Stimulated activated naive CD8-positive, alpha-beta T cell treated with anti-CD3 and anti-CD28 coated beads, Interleukin-15, amount 100 ng/mL, for 72 hours (primary cell): ENCODE measurements around the gene KCNMA1.

Experiments
- ATAC-seq: fragments of 150-1000 bp; cut with Tn5 transposase; 2 replicates; pipeline ENCODE4 v1.10.0; 2021; ENCODE audit warnings: mild to moderate bottlenecking, moderate library complexity
- DNase-seq, 2 donors: peaks; one replicate each; pipeline ENCODE4 v3.0.0; 2021 to 2022
- H3K27ac Mint-ChIP-seq, 2 donors: one replicate each; pipeline ENCODE4 v1.8.0; 2022; ENCODE audit warnings: mild to moderate bottlenecking in 2 of 2, mixed read lengths in 2 of 2, moderate library complexity in 2 of 2
- H3K27me3 Mint-ChIP-seq: one replicate; pipeline ENCODE4 v1.8.0; 2022; ENCODE audit warnings: mixed read lengths
- H3K4me1 Mint-ChIP-seq: one replicate; pipeline ENCODE4 v1.8.0; 2022; ENCODE audit warnings: mild to moderate bottlenecking, mixed read lengths
- H3K4me3 Mint-ChIP-seq, 2 donors: one replicate each; pipeline ENCODE4 v1.8.0; 2022; ENCODE audit warnings: mild to moderate bottlenecking in 2 of 2, mixed read lengths in 2 of 2, moderate library complexity in 1 of 2
- H3K9me3 Mint-ChIP-seq, 2 donors: one replicate each; pipeline ENCODE4 v1.8.0; 2022; ENCODE audit warnings: mixed read lengths in 2 of 2

KCNMA1 gene

GRCh38 chr10:76887223-76888010 is 750.2 kb downstream of the KCNMA1 start:
- Mint-ChIP-seq H3K27me3 (peaks cover 26% of the 10 kb centered on the region), H3K4me1 (peaks cover 4% of the 10 kb centered on the region), H3K27ac (no peak overlapping the region), H3K4me3 (no peak overlapping the region), H3K9me3 (no peaks in the 10 kb centered on the region)
- ATAC-seq (no peak), DNase-seq (no peak)

- ATAC-seq (no peak), DNase-seq (no peak)
- H3K4me1 Mint-ChIP-seq = peaks cover 16% of the 10 kb centered on the region
- H3K4me3 Mint-ChIP-seq = no peak overlapping the region
- H3K27ac Mint-ChIP-seq = peak overlapping the region in 1 of 2 donors; percentile 65
- peaks cover 35% of the 10 kb centered on the region for H3K27me3 Mint-ChIP-seq
- no peaks in the 10 kb centered on the region for H3K9me3 Mint-ChIP-seq
Observed at GRCh38 chr10:76885816-76886215, 751.8 kb downstream of the KCNMA1 start.

- ATAC-seq (no peak), DNase-seq (no peak)
- H3K4me3 Mint-ChIP-seq = no peak overlapping the region
- no peaks in the 10 kb centered on the region for H3K9me3 Mint-ChIP-seq
- H3K27me3 Mint-ChIP-seq = peaks cover 37% of the 10 kb centered on the region
- peaks cover 16% of the 10 kb centered on the region for H3K4me1 Mint-ChIP-seq
- H3K27ac Mint-ChIP-seq = no peak overlapping the region
Observed at GRCh38 chr10:76884673-76885275, 752.8 kb downstream of the KCNMA1 start.

GRCh38 chr10:76883596-76883995 is 754.0 kb downstream of the KCNMA1 start:
- ATAC-seq = no peak
- Mint-ChIP-seq H3K27me3 (peaks cover 46% of the 10 kb centered on the region), H3K4me3 (no peak overlapping the region), H3K4me1 (peaks cover 16% of the 10 kb centered on the region), H3K27ac (no peak overlapping the region), H3K9me3 (no peaks in the 10 kb centered on the region)
- DNase-seq = no peak

GRCh38 chr10:76882796-76883195 is 754.8 kb downstream of the KCNMA1 start:
- Mint-ChIP-seq H3K4me3 (no peak overlapping the region), H3K27ac (no peak overlapping the region), H3K27me3 (peaks cover 46% of the 10 kb centered on the region), H3K4me1 (peaks cover 16% of the 10 kb centered on the region), H3K9me3 (no peaks in the 10 kb centered on the region)
- DNase-seq (no peak), ATAC-seq (no peak)

- Mint-ChIP-seq H3K27me3 (peaks cover 43% of the 10 kb centered on the region), H3K4me3 (no peak overlapping the region), H3K9me3 (no peaks in the 10 kb centered on the region), H3K4me1 (peaks cover 16% of the 10 kb centered on the region), H3K27ac (no peak overlapping the region)
- DNase-seq (no peak), ATAC-seq (peak; percentile 53)
Observed at GRCh38 chr10:76882245-76882644, 755.4 kb downstream of the KCNMA1 start.

GRCh38 chr10:76881477-76882220 is 756.0 kb downstream of the KCNMA1 start:
- H3K27ac Mint-ChIP-seq = no peak overlapping the region
- H3K27me3 Mint-ChIP-seq = peaks cover 37% of the 10 kb centered on the region
- ATAC-seq = peak; percentile 60
- no peak overlapping the region for H3K4me3 Mint-ChIP-seq
- no peaks in the 10 kb centered on the region for H3K9me3 Mint-ChIP-seq
- peaks cover 16% of the 10 kb centered on the region for H3K4me1 Mint-ChIP-seq
- no peak for DNase-seq

- peaks cover 16% of the 10 kb centered on the region for H3K4me1 Mint-ChIP-seq
- H3K4me3 Mint-ChIP-seq = no peak overlapping the region
- H3K27me3 Mint-ChIP-seq = peaks cover 35% of the 10 kb centered on the region
- no peak for DNase-seq
- H3K9me3 Mint-ChIP-seq = no peaks in the 10 kb centered on the region
- no peak for ATAC-seq
- no peak overlapping the region for H3K27ac Mint-ChIP-seq
Observed at GRCh38 chr10:76880931-76881330, 756.7 kb downstream of the KCNMA1 start.

GRCh38 chr10:76879116-76879913 is 758.3 kb downstream of the KCNMA1 start:
- Mint-ChIP-seq H3K27ac (no peak overlapping the region), H3K27me3 (peaks cover 26% of the 10 kb centered on the region), H3K9me3 (no peaks in the 10 kb centered on the region), H3K4me1 (peaks cover 16% of the 10 kb centered on the region), H3K4me3 (no peak overlapping the region)
- no peak for DNase-seq
- no peak for ATAC-seq

- no peak overlapping the region for H3K27ac Mint-ChIP-seq
- no peak for ATAC-seq
- no peaks in the 10 kb centered on the region for H3K9me3 Mint-ChIP-seq
- DNase-seq = no peak
- peaks cover 19% of the 10 kb centered on the region for H3K27me3 Mint-ChIP-seq
- no peak overlapping the region for H3K4me3 Mint-ChIP-seq
- peaks cover 16% of the 10 kb centered on the region for H3K4me1 Mint-ChIP-seq
Observed at GRCh38 chr10:76878514-76878913, 759.1 kb downstream of the KCNMA1 start.

GRCh38 chr10:76874896-76875295 is 762.7 kb downstream of the KCNMA1 start:
- DNase-seq = no peak
- Mint-ChIP-seq H3K4me1 (no peaks in the 10 kb centered on the region), H3K27ac (no peak overlapping the region), H3K9me3 (peaks cover 7 to 8% of the 10 kb centered on the region in 2 donors), H3K27me3 (peaks cover 9% of the 10 kb centered on the region), H3K4me3 (no peak overlapping the region)
- ATAC-seq = no peak

- ATAC-seq (no peak), DNase-seq (no peak)
- no peak overlapping the region for H3K4me3 Mint-ChIP-seq
- peaks cover 2% of the 10 kb centered on the region for H3K27me3 Mint-ChIP-seq
- H3K9me3 Mint-ChIP-seq = peaks cover 7 to 8% of the 10 kb centered on the region in 2 donors
- H3K27ac Mint-ChIP-seq = no peak overlapping the region
- H3K4me1 Mint-ChIP-seq = no peaks in the 10 kb centered on the region
Observed at GRCh38 chr10:76874176-76874575, 763.4 kb downstream of the KCNMA1 start.

GRCh38 chr10:76871697-76872295 is 765.8 kb downstream of the KCNMA1 start:
- ATAC-seq (no peak), DNase-seq (no peak)
- Mint-ChIP-seq H3K27me3 (no peaks in the 10 kb centered on the region), H3K4me3 (no peak overlapping the region), H3K4me1 (no peaks in the 10 kb centered on the region), H3K27ac (no peak overlapping the region), H3K9me3 (peaks cover 7 to 8% of the 10 kb centered on the region in 2 donors)

- ATAC-seq (no peak), DNase-seq (no peak)
- peaks cover 7 to 8% of the 10 kb centered on the region in 2 donors for H3K9me3 Mint-ChIP-seq
- H3K4me1 Mint-ChIP-seq = no peaks in the 10 kb centered on the region
- no peak overlapping the region for H3K27ac Mint-ChIP-seq
- no peaks in the 10 kb centered on the region for H3K27me3 Mint-ChIP-seq
- H3K4me3 Mint-ChIP-seq = no peak overlapping the region
Observed at GRCh38 chr10:76869931-76870330, 767.7 kb downstream of the KCNMA1 start.
